SU-DHL-6 (cell line): ENCODE data around the gene JADE2.

ENCODE experiments used
- CTCF ChIP-seq: fragments of 200-600 bp; sonication (generic); IDR thresholded peaks from one replicate; pipeline ENCODE4 v1.5.1; 2017; ENCODE audit warnings: antibody characterized with exemption, mild to moderate bottlenecking, low read length, moderate library complexity; ENCODE audit not compliant: insufficient read depth, poor library complexity, severe bottlenecking
- EZH2phosphoT487 ChIP-seq: fragments of 200-600 bp; sonication (generic), shearing (Covaris generic); conservative IDR thresholded peaks from 2 replicates; pipeline ENCODE4 v1.6.1; 2018; ENCODE audit warnings: mild to moderate bottlenecking, antibody characterized with exemption, low read length, moderate library complexity, mixed read lengths

- TF ChIP-seq CTCF (no peak), EZH2phosphoT487 (no peak)
Measured at GRCh38 chr5:134606726-134607125, 81.3 kb downstream of the JADE2 start.
